Measurements from ENCODE around the gene KPNA5. TPM values are rescaled to one million over a fixed set of nuclear protein-coding genes. Genes with fewer than 3 reads are reported as not detected.
A peak's percentile ranks its signal among the peaks of the same experiment; 100 is the strongest.

Gene KPNA5
- polyA plus RNA-seq, 1 experiment = 1.6 TPM

- H3K4me3 ChIP-seq (ENCODE audit: low read depth, low read length) = no peak overlapping the region
- no peak for TF ChIP-seq CTCF (IDR thresholded peaks at IDR 0.05; ENCODE audit: insufficient read depth, low read depth, low read length)
- H3K36me3 ChIP-seq (ENCODE audit: control insufficient read depth, insufficient read depth, low read length) = no peaks in the 10 kb centered on the region
- DNase-seq (ENCODE audit: low read depth) = no peak
- POLR2A ChIA-PET = no interaction called here
- H3K27me3 ChIP-seq (ENCODE audit: control insufficient read depth, insufficient read depth, low read length) = no peaks in the 10 kb centered on the region
- CTCF ChIA-PET = interaction anchor here (1.4 kb wide), 1 partner anchor 126 kb away, joined by 3 read pairs; no protein-coding TSS in a partner anchor
Observed at GRCh38 chr6:116666869-116667268, 14.1 kb upstream of the KPNA5 start.

GRCh38 chr6:116667623-116668022 is 13.4 kb upstream of the KPNA5 start:
- Histone ChIP-seq H3K36me3 (ENCODE audit: control insufficient read depth, insufficient read depth, low read length) (no peaks in the 10 kb centered on the region), H3K4me3 (ENCODE audit: low read depth, low read length) (peak overlapping the region; percentile 86), H3K27me3 (ENCODE audit: control insufficient read depth, insufficient read depth, low read length) (peaks cover 2% of the 10 kb centered on the region; the same call in 1 of the 2 replicates)
- ChIA-PET POLR2A (no interaction called here), CTCF (interaction anchor here (1.4 kb wide), 1 partner anchor 126 kb away, joined by 3 read pairs; no protein-coding TSS in a partner anchor)
- DNase-seq (ENCODE audit: low read depth) = no peak
- TF ChIP-seq CTCF (IDR thresholded peaks at IDR 0.05; ENCODE audit: insufficient read depth, low read depth, low read length) = no peak

- no peak overlapping the region for H3K4me3 ChIP-seq (ENCODE audit: low read depth, low read length)
- TF ChIP-seq CTCF (IDR thresholded peaks at IDR 0.05; ENCODE audit: insufficient read depth, low read depth, low read length) = no peak
- H3K36me3 ChIP-seq (ENCODE audit: control insufficient read depth, insufficient read depth, low read length) = no peaks in the 10 kb centered on the region
- peaks cover 2% of the 10 kb centered on the region; the same call in 1 of the 2 replicates for H3K27me3 ChIP-seq (ENCODE audit: control insufficient read depth, insufficient read depth, low read length)
- POLR2A ChIA-PET = no interaction called here
- DNase-seq (ENCODE audit: low read depth) = no peak
- CTCF ChIA-PET = no interaction called here
Observed at GRCh38 chr6:116672306-116672705, 8.7 kb upstream of the KPNA5 start.

- no peak overlapping the region for H3K4me3 ChIP-seq (ENCODE audit: low read depth, low read length)
- ChIA-PET POLR2A (no interaction called here), CTCF (no interaction called here)
- DNase-seq (ENCODE audit: low read depth) = no peak
- H3K36me3 ChIP-seq (ENCODE audit: control insufficient read depth, insufficient read depth, low read length) = no peaks in the 10 kb centered on the region
- peaks cover 2% of the 10 kb centered on the region; the same call in 1 of the 2 replicates for H3K27me3 ChIP-seq (ENCODE audit: control insufficient read depth, insufficient read depth, low read length)
- no peak for TF ChIP-seq CTCF (IDR thresholded peaks at IDR 0.05; ENCODE audit: insufficient read depth, low read depth, low read length)
Observed at GRCh38 chr6:116676021-116676420, 5.0 kb upstream of the KPNA5 start.

- Histone ChIP-seq H3K4me3 (ENCODE audit: low read depth, low read length) (peak overlapping the region; percentile 96; the same call in 1 of the 2 replicates), H3K36me3 (ENCODE audit: control insufficient read depth, insufficient read depth, low read length) (no peaks in the 10 kb centered on the region), H3K27me3 (ENCODE audit: control insufficient read depth, insufficient read depth, low read length) (no peaks in the 10 kb centered on the region)
- no peak for TF ChIP-seq CTCF (IDR thresholded peaks at IDR 0.05; ENCODE audit: insufficient read depth, low read depth, low read length)
- no peak for DNase-seq (ENCODE audit: low read depth)
- POLR2A ChIA-PET = no interaction called here
- CTCF ChIA-PET = interaction anchor here (0.7 kb wide), 1 partner anchor 358 kb away, joined by 3 read pairs; no protein-coding TSS in a partner anchor
Observed at GRCh38 chr6:116682334-116682712, 1.3 kb downstream of the KPNA5 start.
